Urothelium cell line (cell line): ENCODE data around the gene ADO.
A peak's percentile ranks its signal among the peaks of the same experiment; 100 is the strongest.

Source experiments
- DNase-seq: peaks from one replicate; pipeline ENCODE4 v3.0.0; 2011; ENCODE audit warnings: low spot score, mixed read lengths
- FAIRE-seq: peaks from 2 replicates; lab custom pipeline; 2011; peaks lifted over from hg19 to GRCh38; lab: Jason Lieb, UNC

The ADO gene

DNA sequence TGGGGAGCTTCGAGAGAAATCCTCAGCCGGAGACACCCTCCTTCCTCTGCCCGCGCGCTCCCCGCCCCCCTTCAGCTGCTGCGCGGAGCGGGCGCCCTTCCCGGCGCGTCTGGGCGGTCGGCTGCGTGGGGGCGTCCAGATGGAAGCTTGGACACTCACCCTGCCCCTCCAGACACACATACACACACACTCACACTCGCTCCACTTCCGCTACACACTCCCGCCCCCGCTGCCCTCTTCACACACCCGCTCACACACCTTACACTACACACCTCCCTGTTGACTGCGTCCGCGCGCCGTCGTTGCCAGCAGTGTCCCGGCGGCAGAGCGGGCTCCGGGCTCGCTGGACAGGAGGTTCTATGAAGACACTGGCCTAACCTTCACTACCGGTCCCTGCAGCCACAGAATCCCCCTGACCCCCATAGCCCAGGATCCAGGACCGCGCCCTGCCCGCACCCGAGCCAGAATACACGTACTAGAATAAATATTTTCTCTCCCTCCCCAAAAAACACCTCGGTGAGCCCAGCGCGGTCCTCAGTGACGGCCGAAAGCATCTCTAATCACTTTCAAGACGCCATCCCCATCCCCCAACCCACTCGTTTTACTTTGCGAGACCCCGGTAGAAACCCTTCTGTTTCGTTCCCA is 12.7 kb downstream of the ADO start:
- DNase-seq (no peak), FAIRE-seq (no peak)

DNA sequence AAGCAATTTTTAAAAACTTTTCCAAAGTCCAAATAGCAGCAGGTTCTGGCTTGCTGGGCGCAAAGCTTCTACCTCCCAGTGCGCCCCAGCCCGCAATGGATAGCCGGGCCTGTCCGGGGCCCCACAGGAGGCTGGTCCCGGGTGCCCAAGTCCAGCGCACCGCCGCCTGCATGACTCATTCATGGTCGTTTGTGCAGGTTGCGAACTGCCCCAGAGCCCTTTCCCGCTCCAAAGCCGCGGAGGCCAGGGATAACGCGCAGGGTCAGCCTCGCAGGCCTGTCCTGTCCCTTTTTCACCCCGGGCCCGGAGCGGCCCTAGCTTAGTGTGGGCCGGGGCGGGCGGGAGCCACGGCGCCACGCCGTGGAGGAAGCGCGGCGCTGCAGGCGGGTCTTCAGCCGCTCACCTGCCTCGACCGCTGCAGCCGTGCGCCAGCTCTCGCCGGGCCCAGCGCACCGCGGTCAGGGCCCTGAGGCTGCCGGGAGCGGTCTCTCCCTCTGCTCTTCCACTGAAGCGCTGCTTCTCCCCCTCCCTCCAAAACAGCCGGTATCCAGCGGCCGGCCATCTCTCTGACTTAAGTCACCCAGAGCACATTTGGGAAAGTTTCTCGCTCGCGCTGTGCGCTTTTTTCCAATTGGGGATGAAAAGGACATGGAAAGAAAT is 13.4 kb downstream of the ADO start:
- no peak for FAIRE-seq
- DNase-seq, result no peak

DNA sequence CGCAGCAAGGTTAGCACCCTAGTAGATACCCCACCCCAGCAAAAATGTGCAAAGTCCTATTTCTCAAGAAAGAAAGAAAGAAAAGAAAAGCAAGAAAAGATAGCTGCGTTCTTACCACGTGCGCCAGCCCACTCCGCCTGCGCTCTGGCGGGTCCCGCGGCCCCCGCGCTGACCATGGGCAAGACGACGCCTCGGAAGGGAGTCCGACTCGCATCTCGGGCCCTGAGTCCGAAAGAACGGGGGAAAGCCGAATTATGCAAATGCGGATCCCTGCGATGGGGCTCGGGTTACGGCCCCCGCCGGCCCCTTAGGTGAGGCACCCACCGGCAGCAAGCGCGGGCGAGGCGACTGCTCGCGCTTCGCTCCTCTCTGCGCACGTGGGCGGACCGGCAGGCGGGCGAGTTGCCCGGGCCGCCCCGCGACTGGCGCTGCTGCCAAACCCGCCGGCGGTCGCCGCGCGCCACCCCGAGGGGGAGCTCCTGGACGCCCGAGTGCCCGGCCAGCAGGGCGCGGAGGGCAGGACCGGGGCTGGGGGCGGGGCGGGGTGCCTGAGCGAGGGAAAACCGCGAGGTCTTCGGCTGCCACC is 14.0 kb downstream of the ADO start:
- FAIRE-seq, result no peak

DNA sequence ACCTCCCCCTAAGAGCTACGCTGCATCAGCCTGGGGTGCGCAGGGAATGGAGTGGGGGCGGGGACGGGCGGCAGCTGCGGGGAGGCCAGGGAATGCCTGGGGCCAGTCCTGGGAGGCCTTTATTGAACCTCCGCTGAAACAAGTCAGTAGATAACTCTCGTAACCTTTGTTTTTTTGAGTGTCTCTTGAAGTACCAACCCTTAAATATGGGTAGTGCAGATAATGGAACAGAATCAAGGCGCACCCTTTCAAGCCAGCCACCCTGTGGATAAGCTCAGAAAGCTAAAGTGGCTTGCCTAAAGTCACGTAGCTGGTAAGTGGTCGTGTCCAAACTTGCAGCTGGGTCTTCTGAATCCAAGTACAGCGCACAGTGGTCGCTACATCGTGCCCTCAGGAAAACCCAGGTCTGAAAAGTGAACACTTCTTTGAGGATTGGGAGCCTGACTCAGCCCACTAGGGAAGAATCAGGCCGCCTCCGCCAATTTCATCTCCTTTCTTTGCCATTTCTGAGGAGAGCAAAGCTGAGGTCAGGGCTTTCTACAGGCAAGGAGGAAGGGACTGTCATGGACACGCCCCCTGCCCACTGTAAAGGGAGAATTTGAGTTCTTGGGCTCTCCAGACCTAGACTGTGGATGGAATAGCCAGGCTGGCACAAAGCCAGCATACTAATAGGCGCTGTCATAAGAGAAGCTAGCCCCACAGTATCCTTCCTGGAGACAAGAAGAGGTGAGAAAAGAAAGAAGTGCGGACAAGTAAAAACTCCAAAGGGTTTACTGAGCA is 14.8 kb downstream of the ADO start:
- FAIRE-seq (no peak), DNase-seq (no peak)

More for the DNA sequence above, 14.0 kb downstream of the ADO start:
- DNase-seq, result no peak

DNA sequence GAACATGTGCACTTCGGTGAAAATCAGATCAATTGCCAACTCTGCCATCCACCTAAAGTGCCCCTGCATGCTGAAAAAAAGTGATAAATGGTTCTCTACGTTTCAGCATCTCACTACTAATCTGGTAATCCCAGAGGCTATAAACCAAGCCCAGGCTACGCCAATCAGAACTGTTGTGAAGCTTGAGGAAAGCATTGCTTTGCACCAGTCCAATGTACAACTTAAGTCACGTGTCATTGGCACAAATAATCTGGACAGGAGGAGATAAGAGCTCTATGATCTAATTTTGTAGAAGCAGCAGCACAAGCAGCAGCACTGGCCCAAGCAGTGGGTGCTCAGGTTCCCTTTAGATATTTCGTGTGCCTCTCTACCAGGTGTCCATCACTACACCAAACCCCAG is 16.1 kb downstream of the ADO start:
- DNase-seq (no peak), FAIRE-seq (no peak)

DNA sequence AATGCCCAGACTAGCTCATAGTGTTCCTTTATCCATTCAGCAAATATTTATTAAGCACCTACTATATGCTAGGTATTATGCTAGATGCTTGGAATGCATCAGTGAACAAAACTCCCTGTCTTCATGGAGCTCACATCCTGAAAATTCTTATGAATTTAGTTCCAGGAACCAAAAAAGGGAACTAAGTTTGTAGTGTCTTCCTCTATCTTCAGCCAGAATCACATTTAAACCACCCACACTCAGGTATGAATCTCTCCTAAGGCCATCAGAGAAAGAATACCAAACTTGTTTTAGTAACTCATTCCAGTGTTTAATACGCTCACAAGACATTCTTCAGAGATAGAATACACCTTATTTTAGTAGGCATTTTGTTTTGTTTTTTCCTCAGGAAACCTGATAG is 21.8 kb downstream of the ADO start:
- FAIRE-seq, result no peak
- DNase-seq, result no peak

DNA sequence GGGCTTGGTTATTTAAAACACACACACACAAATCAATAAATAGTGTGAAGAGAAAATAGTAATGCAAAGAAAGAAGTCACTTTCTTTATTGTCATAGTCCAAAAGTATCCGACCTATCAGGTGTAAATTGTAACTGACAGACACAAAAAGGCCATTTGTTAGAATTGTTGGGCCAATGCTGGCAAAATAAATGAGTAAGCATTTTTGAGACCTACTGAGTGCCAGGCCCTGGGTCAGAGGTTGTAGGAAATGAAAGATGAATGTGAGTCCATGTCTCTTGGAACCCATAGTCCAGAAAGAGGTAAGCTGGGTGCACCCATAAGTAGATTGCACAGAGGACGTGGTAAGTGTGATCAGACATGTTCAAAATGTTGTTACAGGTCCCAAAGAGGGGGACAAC is 25.1 kb downstream of the ADO start:
- FAIRE-seq, result no peak

DNA sequence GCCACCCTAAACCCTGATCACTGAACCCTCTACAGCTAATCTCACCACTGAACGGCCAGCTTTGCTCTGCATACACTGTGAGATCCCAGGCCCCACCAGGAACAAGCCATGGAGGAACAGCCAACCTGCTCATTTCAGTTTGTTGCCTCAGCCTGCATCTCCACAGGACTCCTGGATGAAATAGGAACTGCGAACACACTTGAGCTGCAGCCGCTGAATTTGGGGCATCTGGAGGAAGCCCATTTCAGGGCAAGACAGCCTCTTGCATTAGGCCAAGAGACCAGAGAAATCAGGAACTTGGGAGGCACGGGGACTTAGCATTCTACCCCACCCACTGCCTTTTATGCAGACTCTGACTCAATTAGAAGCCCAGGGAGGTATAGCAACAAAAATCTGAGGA is 26.2 kb downstream of the ADO start:
- FAIRE-seq, result peak; percentile 17

More for the DNA sequence above, 25.1 kb downstream of the ADO start:
- no peak for DNase-seq

DNA sequence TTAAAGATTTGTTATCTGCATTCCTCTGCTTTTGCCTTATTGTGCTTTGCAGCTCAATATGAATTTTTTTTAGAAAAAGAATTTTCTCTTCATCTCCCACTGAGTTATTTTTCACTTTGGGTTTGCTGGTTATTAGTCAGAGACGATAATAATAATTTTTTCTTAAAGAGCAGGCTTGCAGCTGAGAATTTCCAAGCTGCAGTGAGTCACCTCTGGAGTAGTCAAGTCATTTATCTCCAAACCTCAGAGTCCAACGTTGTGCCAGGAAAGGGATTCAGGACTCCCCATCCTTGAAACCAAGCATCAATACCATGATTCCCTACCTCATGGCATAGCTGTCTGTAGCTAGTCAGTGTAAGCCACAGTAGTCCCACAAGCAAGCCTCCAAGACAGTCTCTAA is 26.8 kb downstream of the ADO start:
- DNase-seq, result peak; percentile 76
- FAIRE-seq, result peak; percentile 20

More for the DNA sequence above, 26.2 kb downstream of the ADO start:
- DNase-seq, result no peak

DNA sequence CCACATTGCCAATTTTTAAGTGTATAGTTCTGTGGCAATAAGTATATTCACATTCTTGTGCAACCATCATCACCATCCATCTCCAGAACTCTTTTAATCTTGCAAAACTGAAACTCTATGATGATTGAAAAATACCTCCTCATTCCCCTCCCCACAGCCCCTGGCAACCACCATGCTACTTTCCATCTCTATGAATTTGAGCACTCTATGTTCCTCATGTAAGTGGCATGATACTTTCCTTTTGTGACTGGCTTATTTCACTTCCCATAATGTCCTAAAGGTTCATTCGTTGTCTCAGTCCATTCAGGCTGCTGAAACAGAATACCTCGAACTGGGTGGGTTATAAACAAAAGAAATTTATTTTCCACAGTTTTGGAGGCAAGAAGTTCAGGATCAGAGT is 35.1 kb downstream of the ADO start:
- DNase-seq, result no peak
- no peak for FAIRE-seq

DNA sequence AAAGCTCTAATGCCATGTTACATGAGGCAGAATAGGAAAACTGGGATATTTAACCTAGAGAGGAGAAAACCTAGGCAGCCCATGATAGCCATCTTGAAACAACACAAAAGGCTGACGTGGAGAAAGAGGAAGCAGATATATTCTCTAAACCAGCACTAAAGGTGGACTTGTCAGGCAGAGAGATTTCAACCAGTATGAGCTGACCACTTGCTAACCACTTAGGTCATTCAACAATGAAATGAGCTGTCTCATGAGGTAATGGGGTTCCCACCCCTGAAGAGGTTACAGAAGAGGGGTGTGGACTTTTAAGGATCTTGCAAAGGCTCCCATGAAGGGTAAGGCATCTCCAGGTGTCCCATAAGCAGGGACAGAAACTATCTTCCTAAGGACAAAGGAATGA is 38.5 kb downstream of the ADO start:
- FAIRE-seq, result no peak
- DNase-seq, result no peak

DNA sequence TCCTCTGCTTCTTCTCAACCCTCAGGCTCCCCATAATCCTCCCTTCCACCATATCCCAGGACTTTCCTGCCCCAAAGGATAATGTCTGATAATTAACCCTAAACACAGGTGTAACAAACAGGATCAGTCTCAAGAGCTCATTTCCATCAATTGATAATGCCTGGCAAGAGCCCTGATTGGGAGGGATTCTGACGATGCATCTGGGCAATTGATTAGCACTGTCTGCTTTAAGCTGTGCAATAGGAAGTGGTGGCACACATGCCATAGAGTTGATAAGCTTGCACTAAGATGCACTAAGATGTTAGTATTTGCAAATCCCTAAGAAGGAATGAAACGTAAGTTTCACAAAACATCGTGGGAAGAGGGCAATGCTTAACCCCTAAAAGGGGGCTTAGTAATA is 39.1 kb downstream of the ADO start:
- peak; percentile 63 for FAIRE-seq
- no peak for DNase-seq

DNA sequence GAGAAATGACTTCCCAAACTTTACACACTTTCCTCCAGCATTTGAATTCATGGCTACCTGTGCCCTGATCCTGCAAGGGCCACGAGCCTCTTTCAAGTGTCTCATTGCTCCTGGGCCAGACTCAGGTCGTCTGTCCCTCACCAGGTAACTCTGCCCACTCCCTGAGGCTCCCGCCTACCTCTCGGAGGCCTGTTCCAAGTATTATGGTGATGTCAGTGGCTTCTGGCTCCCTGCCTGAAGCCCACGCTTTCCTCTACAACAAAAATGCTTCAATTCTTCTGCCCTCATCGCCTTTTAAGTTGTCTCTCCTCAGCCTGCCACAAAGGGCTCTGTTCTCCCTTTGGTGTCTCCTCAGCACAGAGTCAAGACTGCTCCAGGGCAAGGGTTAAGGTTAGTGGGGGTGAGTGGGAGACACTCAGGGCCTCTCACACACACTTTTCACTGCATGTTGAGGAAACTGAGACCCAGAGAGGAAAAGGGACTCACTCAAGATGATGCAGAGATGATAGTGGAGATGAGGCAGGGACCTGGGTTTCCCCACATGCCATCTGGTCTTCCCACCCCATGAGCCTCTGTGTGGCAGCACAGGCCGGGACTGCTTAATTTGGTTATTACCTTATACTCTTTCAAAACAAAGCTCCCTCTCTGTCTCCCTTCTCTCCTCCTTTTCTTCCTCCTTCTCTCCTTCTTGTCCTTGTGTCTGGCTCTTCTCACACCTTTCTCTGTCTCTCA is 39.9 kb downstream of the ADO start:
- FAIRE-seq, result no peak
- DNase-seq, result no peak

DNA sequence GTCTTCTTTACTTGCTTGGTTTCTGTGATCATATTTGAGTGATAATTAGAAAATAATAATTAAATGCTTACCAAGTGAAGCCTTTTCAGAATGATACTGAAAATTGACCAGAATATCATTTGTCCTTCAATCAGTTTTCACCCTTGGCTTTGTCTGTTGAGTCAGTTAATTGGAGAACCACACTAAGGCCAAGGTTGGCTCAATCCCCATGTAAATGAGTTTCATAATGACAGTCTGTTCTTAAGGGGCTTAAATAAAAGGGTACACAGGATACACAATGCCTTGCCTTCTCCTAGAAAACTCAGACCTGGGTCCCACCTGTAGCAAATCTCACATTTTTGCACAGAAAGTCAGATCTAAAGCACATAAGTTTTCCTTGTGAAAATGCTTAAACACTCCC is 42.9 kb downstream of the ADO start:
- FAIRE-seq, result no peak
- DNase-seq, result no peak

DNA sequence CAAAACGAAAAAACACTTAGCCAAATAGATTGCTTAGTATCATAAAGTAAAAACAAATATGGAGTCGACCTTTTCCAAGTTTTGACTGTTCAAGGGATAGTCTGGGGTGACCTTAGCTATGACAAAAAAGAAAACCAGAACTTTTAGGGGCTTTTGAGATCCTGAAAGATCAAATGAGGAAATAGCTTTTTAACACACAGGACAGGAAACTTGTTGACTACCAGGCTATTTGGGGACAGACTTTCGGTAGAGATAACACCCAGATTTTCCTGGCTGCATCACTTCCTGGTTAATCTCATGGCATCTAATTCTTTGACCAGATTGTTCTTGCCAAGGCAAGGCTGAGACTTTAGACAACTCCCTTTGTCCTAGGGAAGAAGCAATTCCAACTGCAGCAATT is 46.1 kb downstream of the ADO start:
- no peak for FAIRE-seq
- no peak for DNase-seq

DNA sequence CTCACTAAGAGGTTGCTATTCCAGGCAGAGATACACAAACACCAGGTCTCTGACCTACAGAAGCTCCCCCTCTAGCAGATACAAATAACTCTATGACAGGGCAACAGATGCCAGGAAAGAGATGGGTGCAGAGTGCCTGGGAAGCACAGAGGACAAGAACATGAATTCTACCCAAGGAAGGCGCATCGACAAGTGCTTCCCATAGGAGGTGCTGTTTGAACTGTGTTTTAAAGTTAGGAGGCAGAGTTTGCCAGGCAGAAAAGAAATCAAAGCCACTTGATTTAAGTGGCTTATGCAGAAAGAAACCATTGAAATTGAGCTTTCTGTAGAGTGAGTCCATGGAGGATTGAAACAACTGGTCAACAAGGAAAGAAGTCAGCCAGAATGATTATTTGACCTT is 46.9 kb downstream of the ADO start:
- DNase-seq (no peak), FAIRE-seq (no peak)

DNA sequence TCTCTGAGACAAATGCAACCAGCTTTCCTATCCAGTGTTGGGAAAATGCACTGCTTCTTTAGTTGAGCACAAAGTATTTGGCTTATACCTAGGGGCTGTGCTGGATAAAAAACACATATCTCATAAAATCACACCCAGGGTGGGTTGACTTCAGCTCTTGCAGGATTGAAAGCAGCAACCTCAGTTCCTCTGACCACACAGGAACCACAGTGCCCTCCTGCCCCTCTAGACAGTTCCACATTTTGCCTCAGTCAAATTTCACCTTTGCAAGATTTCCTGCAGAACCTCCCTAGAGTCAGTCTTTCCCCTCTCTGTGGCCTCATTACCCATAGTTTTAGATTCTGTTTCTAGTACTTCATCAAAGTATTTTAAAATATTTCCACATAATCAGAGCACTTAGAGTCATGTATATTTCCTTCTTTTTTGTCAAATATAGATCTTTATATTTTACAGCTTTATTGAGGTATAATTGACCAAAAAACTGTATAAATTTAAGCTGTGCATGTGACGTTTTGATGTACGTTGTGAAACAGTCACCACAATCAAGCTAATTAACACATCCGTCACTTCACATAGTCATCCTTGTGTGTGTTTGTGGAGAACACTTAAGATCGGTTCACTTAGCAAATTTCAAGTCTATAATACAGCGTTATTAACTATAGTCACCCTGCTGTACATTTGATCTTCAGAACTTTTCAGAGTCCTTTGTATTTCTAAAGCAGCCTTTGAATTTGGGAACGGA is 48.6 kb downstream of the ADO start:
- FAIRE-seq, result no peak
- DNase-seq, result no peak

DNA sequence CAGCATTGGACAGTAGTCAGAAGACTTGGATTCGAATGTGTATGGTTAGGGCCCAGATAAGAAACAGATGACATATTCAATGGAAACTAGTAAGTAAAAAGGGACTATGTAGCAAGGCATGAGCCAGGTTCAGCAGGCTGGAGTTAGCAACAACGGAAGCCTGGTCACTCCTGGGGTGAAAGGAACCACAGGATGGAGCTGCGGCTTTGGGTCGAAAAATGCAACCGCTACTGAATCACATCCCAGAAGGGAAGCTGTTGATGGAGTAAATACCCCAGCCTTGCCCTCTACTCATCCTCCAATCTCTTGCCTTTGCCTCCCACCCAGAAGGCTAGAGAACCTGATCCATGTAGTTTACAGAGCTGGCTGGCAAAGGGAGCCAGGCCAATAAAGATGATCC is 49.2 kb downstream of the ADO start:
- DNase-seq (no peak), FAIRE-seq (no peak)

DNA sequence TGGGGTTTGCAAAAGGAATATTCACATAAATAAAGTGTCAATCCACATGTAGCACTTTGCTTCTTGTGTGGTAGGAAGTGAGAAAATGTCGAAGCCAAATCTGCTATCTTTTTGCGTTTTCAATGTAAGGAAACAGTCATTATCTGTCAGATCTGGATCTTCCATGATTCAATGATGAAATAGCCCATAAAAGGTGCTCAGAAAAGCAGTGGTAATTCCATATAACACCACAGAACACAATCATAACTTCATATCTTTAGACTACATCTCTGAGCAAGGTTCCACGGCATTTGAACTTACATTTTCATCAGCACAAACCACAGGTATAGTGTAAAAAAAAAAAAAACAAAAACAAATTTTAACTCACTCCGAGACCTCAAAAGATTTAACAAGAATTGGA is 51.5 kb downstream of the ADO start:
- FAIRE-seq (no peak), DNase-seq (no peak)
